NCI-H524 (cell line): ENCODE data around the gene MEI4.
"Not testable (repeated sequence)": the region's sequence is repeated elsewhere in the genome, so short reads cannot be mapped to it uniquely, and the experiment has no call there.

Experiments
- DNase-seq, 2 experiments: peaks; one replicate each; lab custom pipeline; 2025; lab: John Stamatoyannopoulos, UW

The MEI4 gene

GRCh38 chr6:77652739-77653138, at the start of gene MEI4:
TSS of gene MEI4 (plus strand) at chr6:77653039. CDS start at chr6:77690672, 37,633 bp downstream.
- DNase-seq: no peak

- no peak for DNase-seq
Measured at GRCh38 chr6:77604476-77604875, 48.4 kb upstream of the MEI4 start.

- no peak for DNase-seq
Measured at GRCh38 chr6:77607004-77607403, 45.8 kb upstream of the MEI4 start.

GRCh38 chr6:77609106-77609505, 43.7 kb upstream of the MEI4 start:
- DNase-seq: no peak

GRCh38 chr6:77619114-77619513, 33.7 kb upstream of the MEI4 start:
- DNase-seq: no peak

- peak in 1 of 2 experiments; percentile 24 for DNase-seq
Measured at GRCh38 chr6:77620278-77620882, 32.5 kb upstream of the MEI4 start.

GRCh38 chr6:77624515-77624914, 28.3 kb upstream of the MEI4 start:
- DNase-seq: no peak

GRCh38 chr6:77626426-77626825, 26.4 kb upstream of the MEI4 start:
- DNase-seq: no peak

- DNase-seq: no peak
Measured at GRCh38 chr6:77630014-77630413, 22.8 kb upstream of the MEI4 start.

GRCh38 chr6:77633471-77633870, 19.4 kb upstream of the MEI4 start:
- no peak for DNase-seq

GRCh38 chr6:77633993-77634715, 18.7 kb upstream of the MEI4 start:
- DNase-seq: no peak

GRCh38 chr6:77638129-77638830, 14.6 kb upstream of the MEI4 start:
- no peak for DNase-seq

- no peak for DNase-seq
Measured at GRCh38 chr6:77644102-77644705, 8.6 kb upstream of the MEI4 start.

- peak; percentile 24 to 58 for DNase-seq
Measured at GRCh38 chr6:77650098-77650663, 2.7 kb upstream of the MEI4 start.

- DNase-seq: no peak
Measured at GRCh38 chr6:77653816-77654215, 977 bp downstream of the MEI4 start.

- DNase-seq: not testable (repeated sequence)
Measured at GRCh38 chr6:77655035-77655434, 2.2 kb downstream of the MEI4 start.

- peak in 1 of 2 experiments; percentile 11 for DNase-seq
Measured at GRCh38 chr6:77656999-77657764, 4.3 kb downstream of the MEI4 start.

GRCh38 chr6:77666340-77666739, 13.5 kb downstream of the MEI4 start:
- no peak for DNase-seq

GRCh38 chr6:77666846-77667245, 14.0 kb downstream of the MEI4 start:
- DNase-seq: no peak

GRCh38 chr6:77669913-77670312, 17.1 kb downstream of the MEI4 start:
- DNase-seq: no peak

- no peak for DNase-seq
Measured at GRCh38 chr6:77674211-77674610, 21.4 kb downstream of the MEI4 start.

- no peak for DNase-seq
Measured at GRCh38 chr6:77678048-77678447, 25.2 kb downstream of the MEI4 start.
